GM12865 (cell line): ENCODE measurements around the gene RIMS1.

Experiments used
- DNase-seq: peaks from one replicate; pipeline ENCODE4 v3.0.0; 2010; ENCODE audit warnings: low read depth
- H3K4me3 ChIP-seq: 2 replicates; pipeline ENCODE4 v1.5.1; 2011; ENCODE audit warnings: mild to moderate bottlenecking, low read depth, low read length, control low read depth
- CTCF ChIP-seq: IDR thresholded peaks from 2 replicates; pipeline ENCODE4 v1.5.1; 2011; ENCODE audit warnings: low read length, control low read depth, low read depth, inconsistent platforms; ENCODE audit not compliant: insufficient read depth; ENCODE audit errors: missing control alignments

RIMS1 gene

GRCh38 chr6:72175916-72176315 lies 289.6 kb downstream of the RIMS1 start:
- no peak for DNase-seq
- H3K4me3 ChIP-seq: no peak overlapping the region
- no peak for TF ChIP-seq CTCF

- no peak for TF ChIP-seq CTCF
- H3K4me3 ChIP-seq: no peak overlapping the region
- peak; percentile 24 for DNase-seq
Measured at GRCh38 chr6:72182337-72183246, 296.2 kb downstream of the RIMS1 start.

- H3K4me3 ChIP-seq: no peak overlapping the region
- no peak for DNase-seq
- no peak for TF ChIP-seq CTCF
Measured at GRCh38 chr6:72203983-72204382, 317.6 kb downstream of the RIMS1 start.

- no peak for DNase-seq
- no peak for TF ChIP-seq CTCF
- H3K4me3 ChIP-seq: no peak overlapping the region
Measured at GRCh38 chr6:72205500-72205899, 319.1 kb downstream of the RIMS1 start.

- no peak overlapping the region for H3K4me3 ChIP-seq
- TF ChIP-seq CTCF: no peak
- no peak for DNase-seq
Measured at GRCh38 chr6:72206606-72207005, 320.3 kb downstream of the RIMS1 start.

- peak; percentile 8 for DNase-seq
- no peak for TF ChIP-seq CTCF
- H3K4me3 ChIP-seq: no peak overlapping the region
Measured at GRCh38 chr6:72212686-72213085, 326.3 kb downstream of the RIMS1 start.

- no peak for DNase-seq
- H3K4me3 ChIP-seq: no peak overlapping the region
- no peak for TF ChIP-seq CTCF
Measured at GRCh38 chr6:72213654-72214053, 327.3 kb downstream of the RIMS1 start.
